ENCODE results near the gene COPRS.

DNA sequence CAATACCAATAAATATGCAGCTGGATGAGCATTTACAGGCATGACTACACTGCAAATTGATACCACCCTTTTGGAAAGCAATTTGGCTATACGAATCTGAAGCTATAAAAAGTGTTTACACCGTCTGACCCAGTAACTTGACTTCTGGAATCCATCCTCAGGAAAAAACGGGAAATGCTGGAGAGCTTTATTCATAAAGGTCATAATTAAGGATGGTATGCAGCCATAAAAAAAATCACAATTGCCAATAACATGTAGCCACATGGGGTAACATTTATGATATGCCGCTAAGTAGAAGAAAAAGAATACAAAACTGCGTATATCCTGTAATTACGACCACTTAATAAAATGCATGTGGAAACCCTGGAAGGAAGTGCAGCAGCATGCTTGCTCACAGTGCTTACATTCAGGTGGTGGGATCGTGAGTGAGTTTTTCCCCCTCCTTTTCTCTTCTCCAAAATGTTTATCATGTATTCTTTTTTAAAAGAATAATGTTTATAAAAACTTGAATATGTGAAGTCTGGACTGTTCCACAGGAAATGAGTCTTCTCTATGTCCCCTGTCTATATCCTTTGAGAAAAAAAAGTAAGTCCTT, 34.2 kb downstream of the COPRS start:
- TF ChIP-seq, protein P1, sequence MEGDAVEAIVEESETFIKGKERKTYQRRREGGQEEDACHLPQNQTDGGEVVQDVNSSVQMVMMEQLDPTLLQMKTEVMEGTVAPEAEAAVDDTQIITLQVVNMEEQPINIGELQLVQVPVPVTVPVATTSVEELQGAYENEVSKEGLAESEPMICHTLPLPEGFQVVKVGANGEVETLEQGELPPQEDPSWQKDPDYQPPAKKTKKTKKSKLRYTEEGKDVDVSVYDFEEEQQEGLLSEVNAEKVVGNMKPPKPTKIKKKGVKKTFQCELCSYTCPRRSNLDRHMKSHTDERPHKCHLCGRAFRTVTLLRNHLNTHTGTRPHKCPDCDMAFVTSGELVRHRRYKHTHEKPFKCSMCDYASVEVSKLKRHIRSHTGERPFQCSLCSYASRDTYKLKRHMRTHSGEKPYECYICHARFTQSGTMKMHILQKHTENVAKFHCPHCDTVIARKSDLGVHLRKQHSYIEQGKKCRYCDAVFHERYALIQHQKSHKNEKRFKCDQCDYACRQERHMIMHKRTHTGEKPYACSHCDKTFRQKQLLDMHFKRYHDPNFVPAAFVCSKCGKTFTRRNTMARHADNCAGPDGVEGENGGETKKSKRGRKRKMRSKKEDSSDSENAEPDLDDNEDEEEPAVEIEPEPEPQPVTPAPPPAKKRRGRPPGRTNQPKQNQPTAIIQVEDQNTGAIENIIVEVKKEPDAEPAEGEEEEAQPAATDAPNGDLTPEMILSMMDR (optimal IDR thresholded peaks at IDR 0.05 in 1 of 3, IDR thresholded peaks at IDR 0.05 in 1 of 3, conservative IDR thresholded peaks at IDR 0.05 in 1 of 3; ENCODE audit: extremely low read depth in 1 of 3, insufficient read depth in 2 of 3, low read length in 3 of 3): no peak
- no peak for TF ChIP-seq EZH2 (IDR thresholded peaks at IDR 0.05; ENCODE audit: low read length)

Measured in keratinocyte (primary cell).